Coronary artery (tissue), 2 donors: ENCODE data around the gene SNX30.

Experiments used
- DNase-seq: peaks from one replicate; pipeline ENCODE4 v3.0.0-alpha.2; 2017; ENCODE audit warnings: low spot score
- H3K27ac ChIP-seq, 2 donors: fragments of 200-600 bp; sonication (generic); one replicate each; pipeline ENCODE4 v1.5.1; 2016 to 2019
- H3K4me3 ChIP-seq: fragments of 200-600 bp; sonication (generic); 2 replicates; pipeline ENCODE4 v1.5.1; 2016; ENCODE audit warnings: mild to moderate bottlenecking, moderate library complexity
- TF ChIP-seq, protein P1 (sequence below): fragments of 200-600 bp; sonication (generic); IDR thresholded peaks from one replicate; pipeline ENCODE4 v1.5.1; 2019; ENCODE audit warnings: antibody characterized with exemption

Gene SNX30

DNA sequence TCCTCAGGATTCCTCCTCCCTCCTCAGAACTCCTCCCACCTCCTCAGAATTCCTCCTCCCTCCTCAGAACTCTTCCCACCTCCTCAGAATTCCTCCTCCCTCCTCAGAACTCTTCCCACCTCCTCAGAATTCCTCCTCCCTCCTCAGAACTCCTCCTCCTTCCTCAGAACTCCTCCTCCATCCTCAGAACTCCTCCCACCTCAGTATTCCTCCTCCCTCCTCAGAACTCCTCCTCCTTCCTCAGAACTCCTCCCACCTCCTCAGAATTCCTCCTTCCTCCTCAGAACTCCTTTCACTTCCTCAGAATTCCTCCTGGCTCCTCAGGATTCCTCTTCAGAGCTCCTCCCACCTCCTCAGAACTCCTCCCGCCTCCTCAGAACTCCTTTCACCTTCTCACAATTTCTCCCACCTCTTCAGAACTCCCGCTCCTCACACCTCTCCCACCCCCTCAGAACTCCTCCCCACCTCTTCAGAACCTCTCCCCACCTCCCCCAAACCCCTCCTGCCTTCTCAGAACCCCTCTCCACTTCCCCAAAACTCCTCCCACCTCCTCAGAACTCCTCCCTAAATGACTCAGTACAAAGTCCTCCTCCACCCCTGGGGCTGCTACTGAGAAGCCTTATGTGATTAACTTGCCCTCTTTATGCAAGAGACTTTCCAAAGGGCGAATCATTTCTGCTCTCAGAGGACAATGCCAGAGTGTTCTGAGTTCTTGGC is 116.9 kb downstream of the SNX30 start:
- DNase-seq, result no peak
- Histone ChIP-seq H3K27ac (peak overlapping the region in 1 of 2 donors; percentile 58), H3K4me3 (no peak overlapping the region)
- TF ChIP-seq, protein P1, sequence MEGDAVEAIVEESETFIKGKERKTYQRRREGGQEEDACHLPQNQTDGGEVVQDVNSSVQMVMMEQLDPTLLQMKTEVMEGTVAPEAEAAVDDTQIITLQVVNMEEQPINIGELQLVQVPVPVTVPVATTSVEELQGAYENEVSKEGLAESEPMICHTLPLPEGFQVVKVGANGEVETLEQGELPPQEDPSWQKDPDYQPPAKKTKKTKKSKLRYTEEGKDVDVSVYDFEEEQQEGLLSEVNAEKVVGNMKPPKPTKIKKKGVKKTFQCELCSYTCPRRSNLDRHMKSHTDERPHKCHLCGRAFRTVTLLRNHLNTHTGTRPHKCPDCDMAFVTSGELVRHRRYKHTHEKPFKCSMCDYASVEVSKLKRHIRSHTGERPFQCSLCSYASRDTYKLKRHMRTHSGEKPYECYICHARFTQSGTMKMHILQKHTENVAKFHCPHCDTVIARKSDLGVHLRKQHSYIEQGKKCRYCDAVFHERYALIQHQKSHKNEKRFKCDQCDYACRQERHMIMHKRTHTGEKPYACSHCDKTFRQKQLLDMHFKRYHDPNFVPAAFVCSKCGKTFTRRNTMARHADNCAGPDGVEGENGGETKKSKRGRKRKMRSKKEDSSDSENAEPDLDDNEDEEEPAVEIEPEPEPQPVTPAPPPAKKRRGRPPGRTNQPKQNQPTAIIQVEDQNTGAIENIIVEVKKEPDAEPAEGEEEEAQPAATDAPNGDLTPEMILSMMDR, result no peak

DNA sequence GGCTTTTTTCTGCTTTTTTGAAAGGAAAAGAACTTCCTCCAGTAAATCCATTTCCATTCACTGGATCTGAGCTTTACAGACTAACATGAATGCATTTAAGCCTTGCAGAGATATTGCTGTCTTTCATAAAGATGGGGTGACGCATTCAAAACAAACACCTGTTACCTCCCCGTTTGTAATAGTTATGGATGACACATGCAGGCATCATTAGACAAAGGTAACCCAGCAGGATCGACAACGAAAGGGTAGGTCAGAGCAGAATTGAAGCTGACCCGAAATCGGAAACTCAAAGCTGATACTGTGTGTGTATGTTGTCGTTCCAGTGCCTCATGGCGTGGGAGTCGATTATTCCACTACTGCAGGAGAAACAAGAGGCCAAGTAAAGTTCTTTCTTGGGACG is 117.9 kb downstream of the SNX30 start:
- Histone ChIP-seq H3K4me3 (no peak overlapping the region), H3K27ac (no peak overlapping the region)
- no peak for DNase-seq
- TF ChIP-seq, protein P1, result no peak

DNA sequence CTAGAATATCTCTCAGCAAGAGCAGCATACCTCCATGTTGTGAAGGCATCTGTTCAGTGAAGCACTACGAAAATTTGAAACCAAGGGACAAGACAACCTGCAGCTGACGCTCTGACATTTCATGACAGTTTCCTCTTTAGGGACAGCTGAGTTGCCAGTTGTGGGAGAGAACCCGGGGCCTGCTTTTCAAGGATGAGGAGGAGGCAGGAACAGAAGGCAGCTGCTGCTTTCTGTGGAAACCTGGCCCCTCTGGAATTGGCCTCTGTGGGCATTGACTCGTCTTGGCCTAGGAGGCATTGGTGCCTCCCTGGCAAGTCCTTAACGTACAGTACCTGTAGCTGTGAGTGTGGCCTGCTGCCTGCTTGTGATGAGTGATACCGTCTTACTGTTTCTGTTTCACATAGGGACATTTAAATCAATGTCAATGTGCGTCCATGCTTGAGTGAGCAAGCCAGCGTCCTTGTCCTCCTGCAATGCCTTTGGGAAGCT is 118.5 kb downstream of the SNX30 start:
- Histone ChIP-seq H3K27ac (no peak overlapping the region), H3K4me3 (no peak overlapping the region)
- DNase-seq, result no peak
- TF ChIP-seq, protein P1, result no peak

DNA sequence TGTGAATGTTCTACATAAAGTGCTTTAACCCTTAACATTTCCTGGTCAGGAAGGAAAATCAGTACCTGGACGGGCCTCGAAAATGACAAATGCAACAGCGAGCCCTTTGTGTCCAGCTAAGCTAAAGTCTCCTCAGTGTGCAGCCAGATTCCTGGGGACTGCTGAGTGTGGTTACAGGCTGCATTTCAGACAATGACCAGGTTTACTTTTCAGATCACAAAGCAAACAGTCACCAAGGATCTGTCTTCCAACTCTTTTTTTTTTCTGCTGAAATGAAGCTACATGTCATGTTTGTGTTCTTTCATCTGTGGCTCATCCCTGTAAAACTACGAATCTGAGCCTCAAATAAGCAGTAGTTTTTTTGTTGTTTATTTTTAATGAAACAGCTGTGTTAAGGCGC is 119.4 kb downstream of the SNX30 start:
- TF ChIP-seq, protein P1, result no peak
- no peak for DNase-seq
- no peak overlapping the region for H3K4me3 ChIP-seq
- no peak overlapping the region for H3K27ac ChIP-seq

DNA sequence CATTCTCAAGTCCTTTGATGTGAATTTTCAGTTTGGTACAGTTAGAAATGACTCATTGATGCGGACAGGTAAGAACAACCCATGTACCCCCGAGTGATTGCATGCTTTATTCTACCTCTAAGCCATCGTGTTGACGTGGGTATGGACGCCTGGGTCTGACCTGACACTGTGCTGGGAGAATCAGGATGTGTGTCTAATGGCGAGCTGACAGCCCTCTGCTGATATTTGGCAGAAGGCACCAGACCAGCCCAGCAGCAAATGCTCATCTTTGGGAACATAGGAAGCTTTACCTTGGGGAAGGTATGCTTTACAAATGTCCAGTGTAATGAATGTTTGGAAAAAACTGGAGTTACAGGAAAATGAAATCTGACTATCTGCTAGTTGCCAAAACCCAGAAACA is 120.0 kb downstream of the SNX30 start:
- no peak overlapping the region for H3K27ac ChIP-seq
- TF ChIP-seq, protein P1, result no peak
- no peak for DNase-seq
- H3K4me3 ChIP-seq, result no peak overlapping the region

DNA sequence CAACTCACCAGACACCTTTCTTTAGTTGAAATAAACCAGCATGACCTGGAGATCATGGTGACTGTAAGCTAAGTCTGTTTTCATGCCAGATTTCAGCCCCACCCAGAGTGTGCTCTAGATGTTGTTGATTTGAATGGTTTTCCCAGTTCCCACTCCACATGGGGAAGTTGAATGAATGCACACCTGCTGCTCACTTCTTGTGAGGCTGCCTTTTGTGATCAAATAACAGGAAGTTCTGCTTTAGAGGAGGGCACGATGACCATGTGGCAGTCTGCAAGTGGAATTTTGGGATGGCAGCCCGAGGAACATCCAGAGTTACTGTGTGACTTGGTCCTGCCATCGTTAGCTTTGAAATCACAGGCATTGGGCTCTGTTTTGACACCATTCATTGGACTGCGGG is 121.5 kb downstream of the SNX30 start:
- DNase-seq, result no peak
- Histone ChIP-seq H3K27ac (no peak overlapping the region), H3K4me3 (no peak overlapping the region)
- TF ChIP-seq, protein P1, result no peak

DNA sequence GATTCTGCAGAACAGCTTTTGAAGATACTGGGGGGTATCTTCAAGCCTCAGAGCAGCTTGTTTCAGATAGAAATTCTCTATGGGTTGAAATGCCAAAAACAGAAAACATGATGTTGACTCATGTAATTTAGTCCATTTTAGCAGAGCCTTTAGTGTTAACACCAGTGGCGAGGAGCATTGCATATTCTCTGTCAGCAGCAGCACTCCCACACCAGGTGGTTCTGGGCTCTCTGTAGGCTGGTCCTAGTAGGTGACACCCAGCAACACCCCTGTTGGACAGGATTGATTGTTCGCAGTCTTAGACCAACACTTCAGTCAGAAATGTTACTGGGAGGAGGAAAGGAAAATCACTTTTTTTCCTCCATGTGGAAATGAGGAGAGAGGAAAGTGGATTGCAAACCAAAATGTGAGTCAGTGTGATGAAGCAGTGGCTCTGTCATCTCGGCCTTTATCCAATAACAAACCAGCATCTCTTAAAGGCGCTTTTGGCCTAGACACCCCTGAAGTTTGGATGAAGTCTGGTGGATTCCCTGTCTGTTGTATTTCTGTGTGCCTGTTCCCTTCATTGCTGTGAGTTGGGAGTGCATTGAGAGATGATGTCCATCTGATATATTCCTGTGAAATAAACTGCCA is 123.3 kb downstream of the SNX30 start:
- TF ChIP-seq, protein P1, result no peak
- no peak overlapping the region for H3K27ac ChIP-seq
- H3K4me3 ChIP-seq, result no peak overlapping the region
- no peak for DNase-seq
